GM18505 (cell line): Measurements from ENCODE around the gene HSPD1.
"Not testable (repeated sequence)": the region's sequence is repeated elsewhere in the genome, so short reads cannot be mapped to it uniquely, and the experiment has no call there.

Experiments used
- ATAC-seq: cut with Tn5 transposase; IDR thresholded peaks from one replicate; pipeline ENCODE4 v1.9.1; 2021; ENCODE audit not compliant: unreplicated experiment
- POLR2A ChIP-seq: IDR thresholded peaks from 4 replicates; pipeline ENCODE4 v1.6.1; 2011; ENCODE audit warnings: borderline replicate concordance; ENCODE audit not compliant: insufficient read depth, insufficient read length; ENCODE audit errors: extremely low read depth

HSPD1 gene

DNA sequence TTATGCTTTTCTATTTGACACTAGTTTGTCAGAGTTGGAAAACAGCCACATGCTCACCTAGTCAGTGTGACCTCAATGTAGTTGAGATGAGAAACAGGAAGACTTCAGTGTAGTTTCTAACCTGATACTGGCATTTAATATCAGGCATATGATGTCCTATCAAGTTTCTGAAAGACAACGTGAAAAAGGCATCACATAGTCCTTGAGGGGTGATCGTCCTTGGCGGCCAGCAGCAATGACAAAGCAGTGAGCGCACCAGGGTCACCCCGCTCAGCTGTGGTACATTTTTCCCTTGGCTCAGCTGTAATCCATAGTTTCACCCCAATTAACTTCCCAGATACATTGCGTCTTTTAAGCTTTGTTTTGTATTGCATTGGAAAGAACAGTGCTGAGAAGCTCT is 4.9 kb upstream of the HSPD1 start:
- no peak for ATAC-seq
- TF ChIP-seq POLR2A = no peak

DNA sequence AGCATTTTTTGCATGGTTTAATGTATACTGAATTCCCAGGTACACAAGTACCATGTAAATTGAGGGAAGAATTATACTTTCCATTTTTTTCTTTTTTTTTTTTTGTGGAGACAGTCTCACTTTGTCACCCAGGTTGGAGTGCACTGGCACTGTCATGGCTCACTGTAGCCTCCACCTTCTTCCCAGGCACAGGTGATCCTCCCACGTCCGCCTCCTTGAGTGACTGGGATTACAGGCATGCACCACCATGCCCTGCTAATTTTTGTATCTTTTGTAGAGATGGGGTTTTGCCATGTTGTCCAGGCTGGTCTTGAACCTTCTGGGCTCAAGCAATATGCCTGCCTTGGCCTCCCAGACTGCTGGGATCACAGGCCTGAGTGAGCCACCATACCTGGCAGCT is 4.4 kb upstream of the HSPD1 start:
- no peak for TF ChIP-seq POLR2A
- no peak for ATAC-seq

DNA sequence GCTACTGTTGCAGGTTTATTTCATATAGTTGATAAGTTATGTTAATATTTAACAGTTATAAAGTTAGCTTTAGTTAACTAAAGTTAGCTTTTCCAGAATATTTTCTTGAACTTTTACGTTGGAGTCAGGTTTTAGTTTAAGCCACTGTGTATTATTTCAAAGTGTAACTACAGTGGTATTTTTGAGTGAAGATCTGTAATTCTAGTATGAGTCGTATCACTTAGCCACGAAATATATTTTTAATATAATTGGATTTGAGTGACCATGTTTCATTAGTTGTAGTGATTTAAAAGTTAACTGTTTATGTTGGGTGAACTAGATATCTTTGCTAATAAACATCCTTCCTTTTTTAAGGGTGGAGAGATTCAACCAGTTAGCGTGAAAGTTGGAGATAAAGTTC is 3.0 kb upstream of the HSPD1 start:
- ATAC-seq = no peak
- no peak for TF ChIP-seq POLR2A

DNA sequence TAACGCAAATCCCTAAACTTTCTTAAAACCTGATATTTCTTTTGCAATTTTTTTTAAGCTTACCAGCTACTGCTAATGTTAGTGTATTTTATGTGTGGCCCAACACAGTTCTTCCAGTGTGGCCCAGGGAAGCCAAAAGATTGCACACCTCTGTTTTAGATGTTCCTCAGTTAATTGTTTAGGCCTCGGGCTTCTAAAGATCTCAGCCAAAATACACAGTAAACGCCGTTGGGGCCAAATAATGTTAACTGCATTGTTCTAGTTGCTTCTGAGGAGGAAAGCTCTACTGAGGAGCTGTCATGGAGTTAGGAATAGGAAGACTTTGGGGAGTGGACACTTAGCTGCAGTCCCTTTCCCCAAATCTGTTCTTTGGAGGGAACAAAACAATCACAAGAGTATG is 2.6 kb upstream of the HSPD1 start:
- ATAC-seq = no peak
- no peak for TF ChIP-seq POLR2A

DNA sequence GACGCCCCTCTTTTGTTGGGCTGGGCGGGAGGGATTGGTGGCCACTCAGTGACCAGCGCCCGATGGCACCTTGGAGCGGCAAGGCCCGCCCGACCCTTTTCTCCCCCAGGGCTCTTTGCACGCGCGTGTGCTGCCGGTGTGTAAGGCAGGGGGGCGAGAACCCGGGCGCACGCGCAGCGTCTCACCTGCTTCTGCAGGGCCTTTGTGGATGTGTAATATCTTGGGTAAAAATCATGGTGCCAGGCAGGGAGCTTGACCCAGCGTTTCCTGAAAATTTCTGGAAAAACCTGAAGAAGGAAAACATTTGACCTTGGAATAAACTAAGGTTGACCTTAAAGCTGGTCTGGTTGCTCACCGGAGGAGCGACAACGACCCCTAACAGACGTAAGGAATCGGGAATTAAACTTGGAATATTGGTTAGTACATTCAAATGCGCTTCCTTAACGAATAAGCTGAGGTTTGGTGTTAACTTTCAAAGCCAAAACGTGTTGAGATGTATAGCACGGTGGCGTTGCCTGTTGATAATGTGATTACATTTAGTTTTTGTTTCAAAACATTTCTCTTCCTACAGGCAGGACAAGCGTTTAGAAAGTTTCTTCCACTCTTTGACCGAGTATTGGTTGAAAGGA is 977 bp upstream of the HSPD1 start:
- no peak for TF ChIP-seq POLR2A
- peak; percentile 5 for ATAC-seq

DNA sequence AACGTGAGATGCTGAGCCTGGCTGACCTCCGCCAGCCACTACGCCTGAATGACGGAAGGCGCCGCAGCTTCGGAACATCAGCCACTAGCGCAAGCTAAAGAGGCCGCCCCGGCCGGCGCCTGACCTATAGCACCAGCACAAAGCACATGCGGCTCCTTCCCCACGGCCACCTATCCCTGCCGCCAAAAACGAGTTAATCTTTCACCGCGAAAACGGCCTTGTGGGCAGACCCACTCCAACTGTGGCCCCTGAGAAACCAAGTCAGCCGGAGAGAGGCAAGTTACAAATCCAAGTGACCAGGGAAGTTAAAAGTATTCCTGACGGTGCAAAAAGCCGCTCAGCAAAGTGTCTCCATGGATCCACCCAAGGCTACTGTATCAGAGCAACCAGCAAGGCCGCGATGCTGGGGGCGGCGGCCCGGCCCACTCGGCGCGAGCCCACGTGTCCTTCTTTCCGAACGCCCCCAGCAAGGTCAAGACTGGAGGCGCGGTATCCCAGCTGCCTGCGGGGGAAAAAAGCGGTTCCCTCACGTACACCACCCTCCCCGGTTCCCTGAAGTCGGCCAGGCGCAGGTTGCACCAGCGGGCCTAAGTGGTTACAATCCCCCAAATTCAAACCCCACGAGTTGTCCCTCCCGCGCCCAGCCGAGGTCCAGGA is 575 bp downstream of the HSPD1 start:
- TF ChIP-seq POLR2A = no peak
- peak; percentile 3 for ATAC-seq

DNA sequence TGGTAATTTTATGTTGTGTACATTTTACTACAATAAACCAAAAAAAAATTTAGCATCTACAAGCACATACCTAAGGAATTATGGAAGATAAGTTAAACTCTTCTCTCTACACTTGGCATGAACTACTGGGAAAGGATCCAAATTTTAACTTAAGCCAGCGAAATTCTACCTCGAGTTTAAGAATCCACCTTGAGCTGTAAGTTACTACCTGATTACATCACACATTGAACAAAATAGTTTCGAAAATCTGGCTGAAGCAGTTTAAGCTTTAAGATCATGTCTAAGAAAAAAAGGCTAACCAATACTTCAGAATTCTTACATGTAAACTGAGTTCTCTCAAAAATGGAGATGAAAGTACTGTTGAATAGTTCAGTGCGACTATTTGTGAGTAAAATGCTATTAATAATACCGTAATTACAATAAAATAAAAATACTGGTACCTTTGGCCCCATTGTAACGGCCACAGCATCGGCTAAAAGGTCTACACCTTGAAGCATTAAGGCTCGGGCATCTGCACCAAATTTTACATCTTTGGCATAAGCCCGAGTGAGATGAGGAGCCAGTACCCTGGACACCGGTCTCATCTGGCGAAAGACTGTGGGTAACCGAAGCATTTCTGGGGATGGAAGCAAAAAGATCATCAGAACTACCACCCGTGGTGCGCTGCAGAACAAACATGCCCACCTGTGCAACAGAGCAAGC is 1.3 kb downstream of the HSPD1 start:
- no peak for TF ChIP-seq POLR2A
- ATAC-seq = no peak

DNA sequence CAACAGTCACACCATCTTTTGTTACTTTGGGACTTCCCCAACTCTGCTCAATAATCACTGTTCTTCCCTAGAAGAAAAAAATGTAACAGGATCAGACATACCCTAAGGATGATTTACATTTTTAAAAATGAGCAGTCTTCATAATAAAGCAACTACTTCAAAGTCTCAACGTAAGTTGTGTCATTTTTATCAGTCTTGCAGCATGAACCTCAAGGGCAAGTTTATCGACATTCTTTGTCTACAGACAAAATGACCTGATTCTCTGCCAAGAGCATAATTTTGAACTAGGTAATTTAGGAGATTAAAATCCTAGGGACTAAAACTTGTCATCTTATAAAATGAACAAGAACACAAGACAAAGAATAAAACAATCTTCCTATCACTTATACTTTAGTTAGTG is 2.3 kb downstream of the HSPD1 start:
- TF ChIP-seq POLR2A = no peak
- ATAC-seq = no peak

DNA sequence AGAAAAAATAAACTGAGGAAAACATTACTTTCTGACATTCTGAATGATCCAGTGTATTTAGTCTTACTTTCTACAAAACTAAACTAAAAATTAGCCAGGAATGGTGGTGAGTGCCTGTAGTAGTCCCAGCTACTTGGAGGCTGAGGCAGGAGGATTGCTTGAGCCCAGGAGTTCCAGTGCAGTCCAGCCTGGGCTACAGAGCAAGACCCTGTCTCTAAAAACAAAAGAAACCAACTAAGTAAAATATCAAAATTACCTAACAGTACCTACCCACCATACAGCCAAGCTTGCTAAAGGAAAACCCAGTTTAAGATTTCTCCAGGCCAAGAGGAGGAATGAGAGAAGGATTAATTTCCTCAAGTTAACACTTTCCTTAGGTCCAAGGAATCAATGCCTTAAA is 2.9 kb downstream of the HSPD1 start:
- no peak for TF ChIP-seq POLR2A
- no peak for ATAC-seq

DNA sequence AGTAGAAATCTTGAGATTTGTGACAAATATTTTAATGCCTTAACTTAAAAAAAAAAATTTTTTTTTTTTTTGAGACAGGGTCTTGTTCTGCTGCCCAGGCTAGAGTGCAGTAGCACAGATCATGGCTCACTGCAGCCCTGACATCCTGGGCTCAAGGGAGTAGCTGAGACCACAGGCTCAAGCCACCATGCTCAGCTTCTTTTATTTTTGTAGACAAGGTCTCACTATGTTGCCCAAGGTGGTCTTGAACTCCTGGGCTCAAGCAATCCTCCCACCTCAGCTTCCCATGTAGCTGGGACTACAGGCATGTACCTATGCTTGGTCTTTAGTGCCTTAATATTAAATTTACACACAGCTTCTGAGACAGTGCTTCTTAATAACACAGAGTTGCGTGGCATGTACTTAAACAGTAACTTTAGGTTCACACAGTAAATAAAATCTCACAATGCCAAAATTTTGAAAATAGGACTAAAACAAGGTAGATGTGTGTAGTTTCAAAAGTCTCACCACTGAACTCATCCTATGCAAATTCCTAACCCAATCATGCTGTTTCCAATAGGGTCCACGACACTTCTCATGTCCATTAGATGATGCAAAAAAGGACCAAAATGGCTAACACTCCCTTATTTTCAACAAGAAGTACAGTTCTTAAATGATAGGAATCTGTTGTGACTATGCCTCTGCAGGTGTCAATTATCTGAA is 4.1 kb downstream of the HSPD1 start:
- no peak for TF ChIP-seq POLR2A

DNA sequence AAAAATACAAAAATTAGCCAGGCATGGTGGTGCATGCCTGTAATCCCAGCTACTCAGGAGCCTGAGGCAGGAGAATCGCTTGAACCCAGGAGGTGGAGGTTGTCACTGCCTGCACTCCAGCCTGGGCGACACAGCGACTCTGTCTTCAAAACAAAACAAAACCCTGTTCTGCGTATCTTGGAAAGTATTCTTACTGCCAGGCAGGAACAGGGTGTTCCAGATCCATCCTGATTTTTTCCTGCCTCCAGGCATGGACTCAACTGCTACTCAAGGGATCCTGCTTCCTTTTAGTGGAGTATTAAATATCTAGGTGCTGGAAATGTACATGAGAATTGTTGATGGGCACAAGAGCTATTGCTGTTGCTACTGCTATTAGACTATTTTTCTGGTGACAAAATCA is 12.3 kb downstream of the HSPD1 start:
- TF ChIP-seq POLR2A = no peak
- ATAC-seq = no peak

More for the DNA sequence above, 4.1 kb downstream of the HSPD1 start:
- no peak for ATAC-seq

DNA sequence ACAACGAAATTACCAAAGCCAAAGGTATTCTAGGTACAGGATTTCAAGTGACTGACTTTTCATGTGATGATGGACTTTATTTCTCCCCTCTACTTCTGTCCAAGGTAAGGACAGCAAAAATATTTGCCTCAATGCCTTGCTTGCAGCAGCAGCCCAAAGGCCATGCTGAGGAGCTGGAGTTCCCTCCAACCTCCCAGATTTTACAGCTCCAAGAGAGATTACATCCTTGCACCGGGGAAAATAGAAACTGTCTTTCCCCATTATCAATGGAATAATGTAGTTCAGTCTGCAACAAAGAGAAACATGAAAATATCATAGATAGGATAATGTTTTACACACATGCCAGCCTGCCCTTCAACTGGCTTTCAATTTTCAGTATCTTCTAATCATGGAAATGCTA is 13.5 kb downstream of the HSPD1 start:
- ATAC-seq = no peak
- no peak for TF ChIP-seq POLR2A

DNA sequence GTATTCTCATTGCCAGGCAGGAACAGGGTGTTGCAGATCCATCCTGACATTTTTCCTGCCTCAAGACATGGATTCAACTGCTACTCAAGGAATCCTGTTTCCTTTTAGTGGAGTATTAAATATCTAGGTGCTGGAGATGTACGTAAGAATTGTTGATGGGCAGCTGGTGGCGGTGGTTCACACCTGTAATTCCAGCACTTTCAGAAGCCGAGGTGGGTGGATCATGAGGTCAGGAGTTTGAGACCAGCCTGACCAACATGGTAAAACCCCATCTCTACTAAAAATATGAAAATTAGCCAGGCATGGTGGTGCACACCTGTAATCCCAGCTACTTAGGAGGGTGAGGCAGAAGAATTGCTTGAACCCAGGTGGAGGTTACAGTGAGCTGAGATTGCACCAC is 15.4 kb downstream of the HSPD1 start:
- not testable (repeated sequence) for ATAC-seq
